Measurements from ENCODE around the gene LGALS13.

The LGALS13 gene

GRCh38 chr19:39631178-39631577 lies 28.9 kb downstream of the LGALS13 start:
- ChIA-PET CTCF (interaction anchor here (0.5 kb wide), 1 partner anchor 269 kb away, joined by 3 read pairs; no protein-coding TSS in a partner anchor), POLR2A (ENCODE audit: low non-redundant PET) (no interaction called here)
- TF ChIP-seq CTCF (conservative IDR thresholded peaks at IDR 0.05; ENCODE audit: low read depth) = no peak
- H3K27ac ChIP-seq = no peak overlapping the region
- no peak for DNase-seq (ENCODE audit: low spot score)

DNA sequence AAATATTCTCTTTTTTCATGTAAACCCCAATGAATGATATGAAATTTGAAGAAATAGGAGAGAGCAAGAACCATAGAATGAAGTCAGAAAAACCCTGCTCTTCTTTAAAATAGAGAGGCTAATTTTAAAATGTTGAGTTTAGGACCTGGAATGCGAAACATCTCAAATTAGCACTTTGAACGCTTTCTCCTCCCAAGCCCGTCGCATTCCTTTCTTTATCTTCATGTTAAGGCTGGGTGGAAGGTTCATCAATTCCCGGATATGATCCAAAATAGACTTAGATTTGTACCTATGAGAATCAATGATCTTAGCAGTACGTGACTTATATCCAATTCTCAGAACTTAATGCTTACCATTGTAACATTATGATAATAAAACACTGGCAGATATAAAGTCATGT lies 29.3 kb downstream of the LGALS13 start:
- ChIA-PET POLR2A (ENCODE audit: low non-redundant PET) (no interaction called here), CTCF (interaction anchor here (0.5 kb wide), 1 partner anchor 270 kb away, joined by 3 read pairs; no protein-coding TSS in a partner anchor)
- no peak for TF ChIP-seq CTCF (conservative IDR thresholded peaks at IDR 0.05; ENCODE audit: low read depth)
- DNase-seq (ENCODE audit: low spot score) = no peak
- H3K27ac ChIP-seq = no peak overlapping the region

DNA sequence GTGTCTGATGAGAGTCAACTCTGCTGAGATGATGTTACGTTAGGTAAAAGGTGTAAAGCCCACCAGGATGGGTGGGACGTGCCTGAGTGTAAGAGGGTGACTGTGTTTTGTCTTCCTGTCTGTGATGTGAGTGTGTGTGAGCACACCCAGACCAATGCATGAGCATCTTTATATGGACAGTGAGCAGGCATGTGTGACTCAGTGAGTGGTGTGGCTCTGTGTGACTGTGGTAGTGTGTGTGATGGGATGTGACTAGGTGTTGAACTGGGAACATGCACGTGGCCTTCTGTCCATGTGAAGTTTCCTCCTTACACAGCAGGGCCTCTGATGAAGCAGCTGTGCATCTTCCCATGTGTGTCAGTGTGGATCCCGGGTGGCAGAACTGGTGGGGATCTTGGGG lies 35.6 kb downstream of the LGALS13 start:
- H3K27ac ChIP-seq = no peak overlapping the region
- no peak for TF ChIP-seq CTCF (conservative IDR thresholded peaks at IDR 0.05; ENCODE audit: low read depth)
- DNase-seq (ENCODE audit: low spot score) = no peak
- CTCF ChIA-PET = no interaction called here
- POLR2A ChIA-PET (ENCODE audit: low non-redundant PET) = no interaction called here

- CTCF ChIA-PET = no interaction called here
- no peak for TF ChIP-seq CTCF (conservative IDR thresholded peaks at IDR 0.05; ENCODE audit: low read depth)
- POLR2A ChIA-PET (ENCODE audit: low non-redundant PET) = no interaction called here
- no peak overlapping the region for H3K27ac ChIP-seq
- DNase-seq (ENCODE audit: low spot score) = no peak
These were observed 39.4 kb downstream of the LGALS13 start for GRCh38 chr19:39641773-39642172.

DNA sequence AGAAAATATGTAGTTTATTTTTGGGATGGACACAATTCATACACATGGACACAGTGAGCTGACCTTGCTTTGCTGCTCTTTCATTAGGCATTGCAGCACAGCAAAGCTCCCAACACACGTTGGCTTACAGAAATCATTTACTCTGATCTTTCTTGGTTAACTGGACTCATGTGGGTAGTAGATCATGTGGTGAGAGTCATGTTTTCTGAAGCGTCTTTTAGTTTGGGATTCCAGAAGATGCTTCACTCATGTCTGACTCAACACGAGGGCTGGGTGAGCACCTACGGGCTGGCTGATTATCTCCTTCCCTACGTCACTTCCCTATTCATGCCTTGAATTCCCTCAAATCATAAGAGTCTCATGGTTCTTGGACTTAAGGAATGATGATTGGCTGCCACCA lies 41.3 kb downstream of the LGALS13 start:
- H3K27ac ChIP-seq = no peak overlapping the region
- ChIA-PET POLR2A (ENCODE audit: low non-redundant PET) (no interaction called here), CTCF (no interaction called here)

DNA sequence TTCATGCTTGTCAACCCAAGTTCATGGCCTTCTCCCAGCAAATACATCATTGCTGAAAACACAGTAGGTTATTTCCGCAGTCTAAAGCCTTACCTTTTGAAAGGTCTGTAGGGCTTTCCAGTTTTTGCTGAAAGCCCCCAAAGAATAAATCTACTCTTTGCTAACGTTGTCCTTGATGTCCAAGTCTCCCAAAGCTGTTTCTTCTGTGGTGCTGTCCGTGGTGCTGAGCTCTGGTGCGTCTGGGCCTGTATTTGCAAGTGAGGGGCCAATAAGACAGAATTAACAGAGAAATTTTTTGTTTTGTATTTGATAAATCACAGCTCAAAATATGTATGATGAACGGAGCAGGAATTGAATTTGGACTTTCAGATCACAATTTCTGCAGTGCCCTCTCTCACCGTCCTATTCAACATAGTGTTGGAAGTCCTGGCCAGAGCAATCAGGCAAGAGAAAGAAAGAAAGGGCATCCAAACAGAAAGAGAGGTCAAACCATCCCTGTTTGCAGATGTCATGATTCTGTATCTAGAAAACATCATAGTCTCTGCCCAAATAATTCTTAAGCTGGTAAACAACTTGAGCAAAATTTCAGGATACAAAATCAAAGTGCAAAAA lies 43.6 kb downstream of the LGALS13 start:
- no peak overlapping the region for H3K27ac ChIP-seq
- no peak for TF ChIP-seq CTCF (conservative IDR thresholded peaks at IDR 0.05; ENCODE audit: low read depth)
- ChIA-PET POLR2A (ENCODE audit: low non-redundant PET) (no interaction called here), CTCF (interaction anchor here (0.5 to 0.6 kb wide), 2 partner anchors 146 to 258 kb away, joined by 3 read pairs; no protein-coding TSS in a partner anchor)
- DNase-seq (ENCODE audit: low spot score) = no peak

More for the DNA sequence above, 41.3 kb downstream of the LGALS13 start:
- TF ChIP-seq CTCF (conservative IDR thresholded peaks at IDR 0.05; ENCODE audit: low read depth) = no peak
- no peak for DNase-seq (ENCODE audit: low spot score)

All from RWPE1 (cell line).